HG03354 (cell line): ENCODE measurements around the gene CASZ1.

ENCODE experiments used
- ATAC-seq: cut with Tn5 transposase; IDR thresholded peaks from one replicate; pipeline ENCODE4 v1.9.1; 2021; ENCODE audit warnings: mild to moderate bottlenecking; ENCODE audit not compliant: unreplicated experiment, poor library complexity, severe bottlenecking

CASZ1 gene

GRCh38 chr1:10665930-10666850 is 130.3 kb downstream of the CASZ1 start:
- ATAC-seq = no peak

GRCh38 chr1:10665226-10665625 is 131.2 kb downstream of the CASZ1 start:
- ATAC-seq = no peak

- no peak for ATAC-seq
Observed at GRCh38 chr1:10664251-10664650, 132.2 kb downstream of the CASZ1 start.

- ATAC-seq = no peak
Observed at GRCh38 chr1:10663678-10664035, 132.8 kb downstream of the CASZ1 start.

- no peak for ATAC-seq
Observed at GRCh38 chr1:10662824-10663677, 133.4 kb downstream of the CASZ1 start.

GRCh38 chr1:10662090-10662688 is 134.3 kb downstream of the CASZ1 start:
- ATAC-seq = no peak

- no peak for ATAC-seq
Observed at GRCh38 chr1:10661453-10661852, 135.0 kb downstream of the CASZ1 start.

GRCh38 chr1:10659646-10660540 is 136.6 kb downstream of the CASZ1 start:
- ATAC-seq = no peak

GRCh38 chr1:10659218-10659617 is 137.2 kb downstream of the CASZ1 start:
- no peak for ATAC-seq

- no peak for ATAC-seq
Observed at GRCh38 chr1:10658396-10659066, 137.9 kb downstream of the CASZ1 start.

GRCh38 chr1:10657088-10657847 is 139.2 kb downstream of the CASZ1 start:
- ATAC-seq = no peak

GRCh38 chr1:10656431-10656830 is 140.0 kb downstream of the CASZ1 start:
- ATAC-seq = no peak

GRCh38 chr1:10655002-10655401 is 141.4 kb downstream of the CASZ1 start:
- ATAC-seq = no peak

GRCh38 chr1:10653370-10654125 is 142.9 kb downstream of the CASZ1 start:
- ATAC-seq = no peak

GRCh38 chr1:10652626-10653025 is 143.8 kb downstream of the CASZ1 start:
- ATAC-seq = no peak

- ATAC-seq = no peak
Observed at GRCh38 chr1:10651793-10652192, 144.7 kb downstream of the CASZ1 start.

GRCh38 chr1:10651389-10651766 is 145.1 kb downstream of the CASZ1 start:
- ATAC-seq = no peak
